ENCODE results near the gene NUP210L. TPM values are rescaled to one million over a fixed set of nuclear protein-coding genes. Genes with fewer than 3 reads are reported as not detected.

Gene NUP210L
- polyA plus RNA-seq, 1 experiment, result not detected

GRCh38 chr1:153977250-153978240, 177.3 kb downstream of the NUP210L start, which contains the start of gene JTB:
JTB (minus strand) TSS chr1:153977674; CDS start chr1:153977252, 422 bp downstream.
- peaks cover 15% of the 10 kb centered on the region for H3K36me3 ChIP-seq (ENCODE audit: control insufficient read depth, insufficient read depth, low read length)
- H3K27me3 ChIP-seq (ENCODE audit: control insufficient read depth, insufficient read depth, low read length), result no peaks in the 10 kb centered on the region
- ChIA-PET POLR2A (interaction anchor here (0.6 to 2.3 kb wide), 5 partner anchors 8 to 49 kb away, joined by 3 to 17 read pairs (median 6); partner anchors contain the start of genes CREB3L4, RPS27 and SLC39A1), CTCF (interaction anchor here (0.9 to 6.7 kb wide), 6 partner anchors 9 to 466 kb away, joined by 3 to 32 read pairs (median 12); partner anchors contain the start of genes CREB3L4, RAB13 and SLC39A1)
- H3K4me3 ChIP-seq (ENCODE audit: low read depth, low read length), result peak within 1 kb of the TSS; percentile 89
- TF ChIP-seq CTCF (IDR thresholded peaks at IDR 0.05; ENCODE audit: insufficient read depth, low read depth, low read length), result no peak
- no peak for DNase-seq (ENCODE audit: low read depth)

GRCh38 chr1:153976819-153977249, 178.0 kb downstream of the NUP210L start:
- DNase-seq (ENCODE audit: low read depth), result no peak
- no peaks in the 10 kb centered on the region for H3K27me3 ChIP-seq (ENCODE audit: control insufficient read depth, insufficient read depth, low read length)
- no peak for TF ChIP-seq CTCF (IDR thresholded peaks at IDR 0.05; ENCODE audit: insufficient read depth, low read depth, low read length)
- peaks cover 11% of the 10 kb centered on the region for H3K36me3 ChIP-seq (ENCODE audit: control insufficient read depth, insufficient read depth, low read length)
- POLR2A ChIA-PET, result interaction anchor here (0.6 to 2.3 kb wide), 6 partner anchors 7 to 48 kb away, joined by 3 to 17 read pairs (median 8); partner anchors contain the start of genes CREB3L4, RAB13, RPS27 and SLC39A1
- peak overlapping the region; percentile 89 for H3K4me3 ChIP-seq (ENCODE audit: low read depth, low read length)
- CTCF ChIA-PET, result interaction anchor here (0.7 to 6.7 kb wide), 6 partner anchors 9 to 466 kb away, joined by 3 to 32 read pairs (median 12); partner anchors contain the start of genes CREB3L4, RAB13 and SLC39A1

- no peak overlapping the region for H3K4me3 ChIP-seq (ENCODE audit: low read depth, low read length)
- no peak for TF ChIP-seq CTCF (IDR thresholded peaks at IDR 0.05; ENCODE audit: insufficient read depth, low read depth, low read length)
- no peaks in the 10 kb centered on the region for H3K27me3 ChIP-seq (ENCODE audit: control insufficient read depth, insufficient read depth, low read length)
- DNase-seq (ENCODE audit: low read depth), result no peak
- peaks cover 10% of the 10 kb centered on the region for H3K36me3 ChIP-seq (ENCODE audit: control insufficient read depth, insufficient read depth, low read length)
- ChIA-PET CTCF (interaction anchor here (0.8 to 6.7 kb wide), 2 partner anchors 9 to 12 kb away, joined by 3 to 32 read pairs; partner anchors contain the start of genes RAB13 and SLC39A1), POLR2A (no interaction called here)
Measured at GRCh38 chr1:153973525-153973924, 181.3 kb downstream of the NUP210L start.

- H3K4me3 ChIP-seq (ENCODE audit: low read depth, low read length), result no peak overlapping the region
- ChIA-PET CTCF (interaction anchor here (0.8 to 6.7 kb wide), 2 partner anchors 9 to 13 kb away, joined by 3 to 32 read pairs; partner anchors contain the start of genes RAB13 and SLC39A1), POLR2A (no interaction called here)
- peaks cover 10% of the 10 kb centered on the region for H3K36me3 ChIP-seq (ENCODE audit: control insufficient read depth, insufficient read depth, low read length)
- DNase-seq (ENCODE audit: low read depth), result no peak
- TF ChIP-seq CTCF (IDR thresholded peaks at IDR 0.05; ENCODE audit: insufficient read depth, low read depth, low read length), result no peak
- no peaks in the 10 kb centered on the region for H3K27me3 ChIP-seq (ENCODE audit: control insufficient read depth, insufficient read depth, low read length)
Measured at GRCh38 chr1:153973071-153973470, 181.8 kb downstream of the NUP210L start.

- Histone ChIP-seq H3K4me3 (ENCODE audit: low read depth, low read length) (no peak overlapping the region), H3K36me3 (ENCODE audit: control insufficient read depth, insufficient read depth, low read length) (peaks cover 5% of the 10 kb centered on the region), H3K27me3 (ENCODE audit: control insufficient read depth, insufficient read depth, low read length) (no peaks in the 10 kb centered on the region)
- ChIA-PET CTCF (no interaction called here), POLR2A (no interaction called here)
- no peak for DNase-seq (ENCODE audit: low read depth)
- no peak for TF ChIP-seq CTCF (IDR thresholded peaks at IDR 0.05; ENCODE audit: insufficient read depth, low read depth, low read length)
Measured at GRCh38 chr1:153970346-153970745, 184.5 kb downstream of the NUP210L start.
